GM21390 (cell line): ENCODE measurements around the gene THEM5.

Experiments used
- ATAC-seq: cut with Tn5 transposase; IDR thresholded peaks from one replicate; pipeline ENCODE4 v1.9.1; 2021; ENCODE audit not compliant: unreplicated experiment

Gene THEM5

DNA sequence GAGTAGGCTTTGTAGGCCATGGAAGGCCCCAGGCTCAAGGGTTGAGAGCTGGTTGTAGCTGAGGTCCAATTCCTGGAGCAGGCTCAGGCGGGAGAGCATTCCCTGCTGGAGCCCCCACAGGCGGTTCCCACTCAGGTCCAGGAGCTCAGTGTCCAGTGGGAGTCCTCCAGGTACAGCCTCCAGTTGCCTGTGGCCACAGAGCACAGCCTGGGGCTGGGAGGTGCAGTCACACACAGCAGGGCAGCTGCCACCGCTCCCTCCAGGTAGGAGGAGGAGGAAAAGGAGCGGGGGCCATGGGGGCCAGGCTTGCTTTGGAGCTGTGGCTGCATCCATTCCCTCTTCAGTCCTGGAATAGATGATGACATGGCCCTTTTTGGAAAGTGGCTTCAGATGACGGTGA is 51.1 kb downstream of the THEM5 start:
- ATAC-seq: no peak

DNA sequence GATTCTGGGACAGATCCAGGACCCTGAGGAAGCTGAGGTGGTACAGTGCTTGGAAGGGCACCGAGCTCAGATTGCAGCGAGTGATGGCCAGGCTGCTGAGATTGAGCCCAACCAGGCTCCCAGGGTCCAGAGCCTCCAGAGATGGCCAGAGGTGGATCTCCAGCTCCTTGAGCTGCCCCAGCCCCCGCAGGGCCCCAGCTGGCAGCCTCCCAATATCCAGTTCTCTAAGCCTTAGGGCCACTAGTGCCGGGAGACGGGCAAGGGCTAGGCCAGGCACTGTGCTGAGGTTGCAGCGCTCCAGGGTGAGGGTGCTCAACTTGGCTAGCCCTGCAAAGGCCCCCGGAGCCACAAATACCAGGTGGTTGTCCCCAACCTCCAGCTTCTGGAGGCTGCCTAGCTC is 51.7 kb downstream of the THEM5 start:
- ATAC-seq: no peak

GRCh38 chr1:151801310-151801820 is 52.1 kb downstream of the THEM5 start:
- no peak for ATAC-seq

GRCh38 chr1:151800830-151801229 is 52.7 kb downstream of the THEM5 start:
- no peak for ATAC-seq

DNA sequence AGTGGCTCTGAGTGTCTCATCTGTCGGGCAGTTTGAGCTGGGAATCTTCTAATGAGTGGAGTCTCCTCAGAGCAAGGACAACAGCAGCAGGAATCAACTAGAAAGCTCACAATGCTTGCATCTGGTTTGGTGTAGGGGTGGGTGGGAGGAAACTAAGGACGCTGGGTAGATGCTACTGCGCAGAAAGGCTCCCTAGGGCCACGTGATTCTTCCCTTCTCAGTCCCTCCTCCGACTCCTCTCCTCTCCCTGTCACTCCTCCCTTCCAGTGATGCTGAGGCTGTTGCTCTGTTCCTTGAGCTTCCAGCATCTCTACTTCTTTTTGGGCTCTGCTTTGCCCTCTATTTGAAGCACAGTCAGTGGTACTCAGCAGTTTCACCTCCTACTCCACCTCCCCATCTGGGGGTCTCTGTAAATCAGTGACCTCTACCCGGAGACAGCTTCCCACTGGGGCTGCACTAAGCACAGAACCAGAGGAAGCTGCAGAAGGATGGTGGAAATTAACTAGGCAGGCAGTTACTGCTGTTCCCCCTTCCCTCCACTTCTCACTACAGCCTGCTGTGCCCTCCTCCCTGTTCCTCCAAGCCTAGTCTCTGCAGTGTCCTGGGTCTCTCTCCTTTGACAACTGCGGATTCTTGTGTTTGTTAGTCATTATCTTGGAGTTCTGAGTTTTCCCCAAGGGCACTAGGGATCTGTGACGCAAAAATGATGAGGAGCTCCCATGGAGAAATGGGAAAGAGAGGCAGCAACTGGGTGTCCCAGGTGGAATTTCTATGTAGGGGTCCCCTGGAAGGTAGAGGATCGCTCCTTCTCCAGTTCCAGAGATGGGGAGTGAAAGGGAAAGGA is 54.1 kb downstream of the THEM5 start:
- no peak for ATAC-seq

DNA sequence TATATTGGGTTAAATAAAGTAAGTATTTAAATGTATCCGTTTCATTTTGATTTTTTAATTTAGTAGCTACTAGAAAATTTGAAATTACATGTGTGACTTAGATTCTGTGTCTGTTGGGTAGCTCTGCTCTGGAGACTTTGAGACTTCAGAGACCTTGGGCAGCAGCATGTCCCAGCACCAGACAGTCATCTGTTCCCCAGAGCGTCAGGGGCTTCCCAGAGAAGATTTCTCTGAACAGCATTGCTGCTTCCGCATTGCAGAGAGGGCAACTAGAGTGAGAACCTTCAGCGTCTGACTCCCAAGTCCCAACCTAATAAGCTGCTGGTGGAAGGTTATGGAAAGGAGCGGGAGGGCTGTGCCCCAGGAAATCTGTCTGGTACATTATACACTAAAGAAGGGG is 54.9 kb downstream of the THEM5 start:
- no peak for ATAC-seq
